Endothelial cell of umbilical vein (primary cell): ENCODE results near the gene HDAC11. TPM values are rescaled to one million over a fixed set of nuclear protein-coding genes. Genes with fewer than 3 reads are reported as not detected.

ENCODE experiments used
- BruUV-seq: library from RNA; stranded (reverse); fragments of 400-500 nt; replicated peaks from 2 replicates; lab custom pipeline; 2021; lab: Mats Ljungman, UMichigan
- CTCF ChIA-PET: fragments of 300-600, 350-600 bp; sonication (Branson Sonifier 250); formaldehyde crosslinking; loops from one replicate; lab custom pipeline; 2021; ENCODE audit warnings: antibody characterized with exemption, inconsistent platforms; lab: Charles Lee
- POLR2A ChIA-PET: fragments of 300-600, 350-600 bp; sonication (Branson Sonifier 250); formaldehyde crosslinking; loops from one replicate; lab custom pipeline; 2021; ENCODE audit warnings: antibody characterized with exemption, inconsistent platforms; lab: Charles Lee
- DNase-seq: peaks from one replicate; pipeline ENCODE4 v3.0.0-alpha.2; 2011; ENCODE audit warnings: low read depth, low spot score
- FAIRE-seq: peaks from 2 replicates; lab custom pipeline; 2011; peaks lifted over from hg19 to GRCh38; lab: Jason Lieb, UNC
- H2AFZ ChIP-seq: 2 replicates; pipeline ENCODE4 v1.6.0; 2012; ENCODE audit warnings: low read depth, low read length, control low read depth, inconsistent platforms
- H3K27ac ChIP-seq: 2 replicates; pipeline ENCODE4 v1.5.1; 2011; ENCODE audit warnings: low read depth, mild to moderate bottlenecking, control low read depth, low read length, moderate library complexity; ENCODE audit not compliant: insufficient read depth
- H3K27me3 ChIP-seq, 2 experiments: 2 replicates each; pipeline versions ENCODE4 v1.6.0 to v1.6.1; 2011; ENCODE audit warnings: low read length in 2 of 2, mixed read lengths in 1 of 2; ENCODE audit not compliant: control insufficient read depth in 2 of 2, insufficient read depth in 2 of 2
- H3K36me3 ChIP-seq, 2 experiments: 2 replicates in 1 of 2; 3 replicates in 1 of 2; pipeline ENCODE4 v1.5.1; 2011; ENCODE audit warnings: low read length in 2 of 2, mild to moderate bottlenecking in 1 of 2, moderate library complexity in 1 of 2; ENCODE audit not compliant: control insufficient read depth in 2 of 2, insufficient read depth in 2 of 2; ENCODE audit errors: extremely low read depth in 1 of 2
- H3K4me1 ChIP-seq: 3 replicates; pipeline ENCODE4 v1.5.1; 2011; ENCODE audit warnings: mild to moderate bottlenecking, low read length; ENCODE audit not compliant: control insufficient read depth, insufficient read depth; ENCODE audit errors: extremely low read depth
- H3K4me2 ChIP-seq: 2 replicates; pipeline ENCODE4 v1.6.1; 2011; ENCODE audit warnings: low read length, control low read depth, mixed read lengths; ENCODE audit not compliant: insufficient read depth
- H3K4me3 ChIP-seq, 3 experiments: fragments of 200-600 bp in 1 of 3; sonication (generic), shearing (Covaris generic) in 1 of 3; replicated peaks in 1 of 3; 2 replicates each; pipeline ENCODE4 v1.5.1; 2011 to 2016; ENCODE audit warnings: control low read depth in 3 of 3, low read length in 3 of 3, mild to moderate bottlenecking in 2 of 3, inconsistent platforms in 1 of 3, low read depth in 1 of 3, moderate library complexity in 1 of 3; ENCODE audit not compliant: insufficient read depth in 1 of 3
- H3K79me2 ChIP-seq: 2 replicates; pipeline ENCODE4 v1.6.0; 2012; ENCODE audit warnings: low read length, inconsistent platforms; ENCODE audit not compliant: control insufficient read depth, insufficient read depth
- H3K9ac ChIP-seq: replicated peaks from 2 replicates; pipeline ENCODE3; 2011; ENCODE audit warnings: low read length, control low read depth; ENCODE audit not compliant: insufficient read depth; ENCODE audit errors: extremely low read depth
- H3K9me1 ChIP-seq: replicated peaks from 3 replicates; pipeline ENCODE4 v1.6.0; 2011; ENCODE audit warnings: mild to moderate bottlenecking, low read length; ENCODE audit not compliant: control insufficient read depth, insufficient read depth; ENCODE audit errors: extremely low read depth
- H3K9me3 ChIP-seq: replicated peaks from 2 replicates; pipeline ENCODE4 v1.5.1; 2012; ENCODE audit warnings: low read length, inconsistent platforms; ENCODE audit not compliant: control insufficient read depth, insufficient read depth
- H4K20me1 ChIP-seq: replicated peaks from 2 replicates; pipeline ENCODE3; 2011; ENCODE audit warnings: mild to moderate bottlenecking, low read length; ENCODE audit not compliant: control insufficient read depth, insufficient read depth; ENCODE audit errors: extremely low read depth
- EZH2 ChIP-seq: IDR thresholded peaks from 2 replicates; pipeline ENCODE4 v1.6.1; 2012; ENCODE audit warnings: borderline replicate concordance, low read depth, mild to moderate bottlenecking, moderate library complexity, low read length, inconsistent platforms; ENCODE audit not compliant: severe bottlenecking
- FOS ChIP-seq: IDR thresholded peaks from 2 replicates; pipeline ENCODE4 v1.6.1; 2011; ENCODE audit warnings: mild to moderate bottlenecking, low read length, moderate library complexity, borderline replicate concordance; ENCODE audit not compliant: insufficient read depth
- GATA2 ChIP-seq: IDR thresholded peaks from 2 replicates; pipeline ENCODE4 v1.7.0; 2011; ENCODE audit warnings: low read depth, mild to moderate bottlenecking, moderate library complexity, mixed read lengths, low read length; ENCODE audit not compliant: insufficient read length, insufficient read depth
- JUN ChIP-seq: IDR thresholded peaks from 2 replicates; pipeline ENCODE4 v1.6.1; 2011; ENCODE audit warnings: borderline replicate concordance, low read depth; ENCODE audit not compliant: insufficient read length, insufficient read depth
- MYC ChIP-seq: IDR thresholded peaks from one replicate; pipeline ENCODE4 v1.6.1; 2011; ENCODE audit warnings: mild to moderate bottlenecking, low read depth, low read length
- POLR2A ChIP-seq: IDR thresholded peaks from 2 replicates; pipeline ENCODE4 v1.6.1; 2012; ENCODE audit warnings: low read depth, mild to moderate bottlenecking, control low read depth, low read length
- POLR2AphosphoS5 ChIP-seq: IDR thresholded peaks from 2 replicates; pipeline ENCODE4 v1.6.1; 2012; ENCODE audit warnings: low read depth, mild to moderate bottlenecking, control low read depth, low read length, moderate library complexity; ENCODE audit not compliant: insufficient read depth
- dilution Hi-C: fragments of 300-500 bp; cut with MboI; formaldehyde crosslinking; loops from one replicate; pipeline ENCODE4 v1.15.0; 2019; ENCODE audit warnings: low sequenced_read_pairs; ENCODE audit not compliant: extremely low pct_ligation_motif_present
- intact Hi-C: fragments of 100-400 bp; cut with micrococcal nuclease; formaldehyde crosslinking; loops from one replicate; pipeline ENCODE4 v1.10.0; 2022
- polyA plus RNA-seq, 4 experiments: library from polyadenylated mRNA; depleted of rRNA in 3 of 4; stranded (reverse) in 3 of 4; unstranded in 1 of 4; fragments of >200 nt; gene quantifications; 2 replicates each; pipeline versions ENCODE4 v1.2.1 to v1.2.3, GENCODE V29; 2011 to 2012; ENCODE audit warnings: missing spikeins in 1 of 4
- total RNA-seq: library from RNA; stranded (reverse); gene quantifications from 2 replicates; pipeline ENCODE4 v1.2.3, GENCODE V29; 2021
- TF ChIP-seq, protein P1 (sequence below), 2 donors: IDR thresholded peaks; 1 replicate in 1 of 2; 2 replicates in 1 of 2; pipeline ENCODE4 v1.5.1; 2011; ENCODE audit warnings: low read length in 2 of 2, mild to moderate bottlenecking in 2 of 2, moderate library complexity in 2 of 2, control low read depth in 1 of 2, inconsistent platforms in 1 of 2, low read depth in 1 of 2; ENCODE audit not compliant: insufficient read depth in 1 of 2; ENCODE audit errors: extremely low read depth in 1 of 2
- TF ChIP-seq, protein P2 (sequence below): IDR thresholded peaks from 2 replicates; pipeline ENCODE4 v1.6.1; 2011; ENCODE audit not compliant: insufficient read depth, insufficient read length

Gene HDAC11
- total and polyA plus RNA-seq, 2 donors (not counting 3 experiments of a cell fraction or from before 2014, with no cell fraction given) = 6.8 to 8.8 TPM

DNA sequence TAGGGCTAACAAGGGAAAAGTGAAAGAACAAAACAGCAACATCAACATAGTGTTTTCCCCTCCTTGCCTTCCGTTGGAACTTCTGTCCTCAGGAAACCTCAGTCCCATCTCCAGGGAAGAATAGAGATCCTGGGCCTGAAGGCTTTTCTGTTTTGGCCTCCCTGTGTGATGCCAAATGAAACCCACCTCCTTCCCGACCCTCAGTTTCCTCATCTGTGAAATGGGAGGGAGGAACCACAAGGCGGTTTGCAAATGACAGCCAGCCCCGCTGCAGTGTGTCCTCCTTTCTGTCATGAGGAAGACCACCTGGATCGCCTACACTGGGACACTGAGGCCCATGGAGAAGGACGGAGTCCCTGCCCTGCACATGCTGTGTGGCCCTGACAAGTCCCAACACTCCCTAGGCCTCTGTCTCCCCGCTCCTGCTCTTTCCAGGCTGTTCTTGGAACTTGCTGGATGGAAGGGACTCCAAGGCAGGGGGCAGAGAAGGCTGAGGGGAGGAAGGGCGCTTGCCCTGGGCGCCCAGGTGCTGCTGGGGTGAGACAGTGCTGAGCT, 40.3 kb downstream of the HDAC11 start:
- Histone ChIP-seq H3K4me3 (no peak overlapping the region), H3K79me2 (no peaks in the 10 kb centered on the region), H3K36me3 (no peaks in the 10 kb centered on the region), H3K9ac (no peak overlapping the region), H3K9me1 (no peaks in the 10 kb centered on the region), H3K27me3 (no peaks in the 10 kb centered on the region), H3K4me1 (no peaks in the 10 kb centered on the region), H3K4me2 (no peak overlapping the region), H3K27ac (no peak overlapping the region), H4K20me1 (no peaks in the 10 kb centered on the region), H3K9me3 (no peaks in the 10 kb centered on the region), H2AFZ (no peak overlapping the region)
- DNase-seq (no peak), FAIRE-seq (no peak)
- intact Hi-C loops (no loop called here), dilution Hi-C loops (no loop called here)
- CTCF ChIA-PET = interaction anchor here (1.2 kb wide), 1 partner anchor 364 kb away, joined by 3 read pairs; no protein-coding TSS in a partner anchor
- POLR2A ChIA-PET = no interaction called here
- TF ChIP-seq GATA2 (no peak), MYC (no peak), JUN (no peak), POLR2A (no peak), EZH2 (no peak), FOS (no peak), POLR2AphosphoS5 (no peak)
- TF ChIP-seq, protein P1, sequence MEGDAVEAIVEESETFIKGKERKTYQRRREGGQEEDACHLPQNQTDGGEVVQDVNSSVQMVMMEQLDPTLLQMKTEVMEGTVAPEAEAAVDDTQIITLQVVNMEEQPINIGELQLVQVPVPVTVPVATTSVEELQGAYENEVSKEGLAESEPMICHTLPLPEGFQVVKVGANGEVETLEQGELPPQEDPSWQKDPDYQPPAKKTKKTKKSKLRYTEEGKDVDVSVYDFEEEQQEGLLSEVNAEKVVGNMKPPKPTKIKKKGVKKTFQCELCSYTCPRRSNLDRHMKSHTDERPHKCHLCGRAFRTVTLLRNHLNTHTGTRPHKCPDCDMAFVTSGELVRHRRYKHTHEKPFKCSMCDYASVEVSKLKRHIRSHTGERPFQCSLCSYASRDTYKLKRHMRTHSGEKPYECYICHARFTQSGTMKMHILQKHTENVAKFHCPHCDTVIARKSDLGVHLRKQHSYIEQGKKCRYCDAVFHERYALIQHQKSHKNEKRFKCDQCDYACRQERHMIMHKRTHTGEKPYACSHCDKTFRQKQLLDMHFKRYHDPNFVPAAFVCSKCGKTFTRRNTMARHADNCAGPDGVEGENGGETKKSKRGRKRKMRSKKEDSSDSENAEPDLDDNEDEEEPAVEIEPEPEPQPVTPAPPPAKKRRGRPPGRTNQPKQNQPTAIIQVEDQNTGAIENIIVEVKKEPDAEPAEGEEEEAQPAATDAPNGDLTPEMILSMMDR (IDR thresholded peaks at IDR 0.05; ENCODE audit: extremely low read depth in 1 of 2, insufficient read depth in 1 of 2, low read depth in 1 of 2, low read length in 2 of 2) = no peak
- TF ChIP-seq, protein P2, sequence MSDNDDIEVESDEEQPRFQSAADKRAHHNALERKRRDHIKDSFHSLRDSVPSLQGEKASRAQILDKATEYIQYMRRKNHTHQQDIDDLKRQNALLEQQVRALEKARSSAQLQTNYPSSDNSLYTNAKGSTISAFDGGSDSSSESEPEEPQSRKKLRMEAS = no peak
- no TSS peak for BruUV-seq
